COLO829 (cell line): ENCODE results near the gene FHOD1.

Source experiments
- DNase-seq: peaks from one replicate; pipeline ENCODE4 v3.0.0; 2012; ENCODE audit warnings: low spot score

Gene FHOD1

DNA sequence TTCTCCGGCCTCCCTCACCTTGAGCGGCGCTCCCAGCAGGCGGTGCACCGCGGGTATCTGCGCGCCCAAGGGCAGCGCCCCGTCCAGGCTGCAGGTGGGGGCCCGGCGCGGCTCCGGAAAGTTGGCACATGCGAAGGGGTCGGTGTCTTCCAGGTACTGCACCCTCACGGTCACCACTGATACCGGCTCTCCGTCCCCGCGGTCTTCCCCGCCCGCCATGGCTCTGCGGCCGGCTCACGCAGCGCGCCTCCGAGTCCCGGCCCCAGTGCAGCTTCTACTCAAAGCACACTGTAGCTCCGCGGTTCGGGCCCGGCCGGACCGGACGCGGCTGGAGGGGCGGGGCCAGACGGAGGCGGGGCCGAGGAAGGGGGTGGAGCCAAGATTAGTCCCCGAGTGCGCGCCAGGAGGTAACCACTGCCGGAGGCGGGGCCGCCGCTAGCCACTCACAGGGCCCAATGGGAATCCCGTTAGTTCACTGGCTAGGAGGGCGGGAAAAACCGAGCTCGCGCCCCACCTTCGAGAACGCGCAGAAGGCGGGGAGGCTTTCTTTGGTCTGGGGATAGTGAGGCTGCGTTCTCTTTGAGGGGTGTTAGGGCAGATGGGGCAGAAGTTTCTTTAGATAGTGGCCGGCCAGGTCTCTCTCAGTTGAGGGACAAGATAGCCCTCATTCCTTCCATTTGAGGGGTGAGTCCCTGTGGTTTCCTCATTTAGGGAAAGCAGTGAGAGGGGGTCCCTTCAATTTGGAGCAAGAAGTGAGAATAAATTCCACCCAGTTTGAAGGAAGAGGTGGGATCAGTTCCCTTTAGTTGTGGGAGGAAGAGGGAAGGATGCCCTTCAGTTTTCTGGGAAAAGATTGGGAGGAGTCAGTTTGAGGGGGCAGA is at the start of gene FHOD1:
TSS of gene FHOD1 (minus strand) at position 290 of the 881 bp plus-strand sequence. CDS start at position 219, 71 bp downstream.
- peak; percentile 79 for DNase-seq

DNA sequence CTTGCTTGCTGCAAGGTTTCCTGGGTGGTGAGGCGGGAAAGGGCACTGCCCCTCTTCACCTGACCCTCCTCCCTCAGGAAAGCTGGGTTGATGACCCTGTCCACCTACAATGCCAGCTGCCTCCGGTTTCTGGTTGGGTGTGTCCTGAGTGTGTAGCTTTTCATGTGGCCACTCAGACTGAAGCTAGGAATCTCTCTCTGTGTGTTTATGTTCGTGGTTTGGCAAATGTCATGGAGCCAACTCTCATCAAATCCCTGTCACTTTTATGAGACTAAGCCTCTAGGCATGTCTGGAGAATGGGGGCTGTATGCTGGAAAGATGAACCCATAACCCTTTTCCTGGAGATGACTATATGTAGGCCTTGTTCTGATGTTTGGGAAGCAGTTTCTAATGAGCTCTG is 49.1 kb upstream of the FHOD1 start:
- DNase-seq: peak; percentile 34

DNA sequence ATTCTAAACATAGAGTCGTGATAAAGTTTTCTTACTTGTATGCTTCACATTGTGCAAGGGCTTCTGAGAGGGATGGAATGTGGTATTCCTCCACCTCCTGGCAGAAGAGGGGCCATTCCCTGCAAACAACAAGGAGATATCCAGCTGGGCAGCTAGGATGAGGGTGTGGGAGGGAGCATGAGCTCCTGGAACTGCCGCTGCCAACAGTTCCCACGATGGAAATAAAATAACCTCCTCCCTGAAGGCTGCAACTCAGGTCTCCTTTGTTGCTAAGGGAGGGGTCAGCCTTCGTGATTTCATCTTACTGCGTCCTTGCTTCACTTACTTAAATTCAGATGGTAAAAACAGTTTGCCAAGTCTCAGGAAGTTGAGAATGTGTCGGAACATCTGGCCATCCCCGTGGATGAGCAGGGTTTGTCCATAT is 47.7 kb upstream of the FHOD1 start:
- no peak for DNase-seq

DNA sequence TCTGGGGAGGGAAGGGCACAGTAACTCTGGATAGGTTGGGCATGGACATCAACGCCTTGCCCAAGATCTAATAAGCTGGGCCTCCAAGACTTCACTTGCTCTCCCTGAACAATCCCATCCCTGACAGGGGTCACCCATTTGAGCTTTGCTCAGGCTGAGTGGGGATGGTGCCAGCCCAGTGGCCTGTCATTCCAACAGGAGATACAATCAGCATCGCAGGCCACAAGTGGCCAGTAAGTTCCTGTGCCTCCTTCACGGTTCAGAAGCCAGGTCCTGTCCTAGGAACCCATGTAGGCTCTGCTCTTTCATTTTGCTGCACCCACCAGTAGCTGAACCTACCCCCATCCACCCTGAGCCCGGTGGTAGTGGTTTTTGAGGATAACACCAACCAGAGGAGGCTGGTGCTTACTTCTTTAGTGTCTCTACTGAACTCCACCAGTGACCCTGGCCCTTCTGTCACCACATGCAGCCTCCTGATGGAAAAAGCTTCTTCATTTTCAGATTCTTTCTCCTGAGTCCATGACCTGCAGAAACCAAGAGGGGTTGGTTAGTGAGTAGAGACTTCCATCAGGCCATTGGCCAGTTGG is 47.0 kb upstream of the FHOD1 start:
- DNase-seq: no peak

DNA sequence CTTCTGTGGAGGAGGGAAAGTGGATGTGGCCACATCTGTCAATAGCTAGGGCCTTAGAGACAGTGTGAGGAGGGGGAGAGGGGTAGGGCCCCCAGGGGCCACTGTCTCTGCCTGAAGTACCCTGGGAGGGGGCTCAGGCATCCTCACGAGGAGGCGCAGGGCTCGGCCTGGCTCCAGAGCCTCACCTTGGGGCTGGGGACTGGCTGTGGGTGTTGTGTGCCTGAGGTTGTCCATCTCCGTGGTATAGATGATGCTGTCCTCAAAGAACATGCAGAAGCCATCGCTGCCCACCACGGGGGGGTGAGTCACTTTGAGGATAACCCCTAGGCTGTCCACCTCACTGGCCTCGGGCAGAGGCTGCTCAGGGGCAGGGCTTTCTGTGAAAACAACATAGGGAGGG is 44.2 kb upstream of the FHOD1 start:
- DNase-seq: no peak

DNA sequence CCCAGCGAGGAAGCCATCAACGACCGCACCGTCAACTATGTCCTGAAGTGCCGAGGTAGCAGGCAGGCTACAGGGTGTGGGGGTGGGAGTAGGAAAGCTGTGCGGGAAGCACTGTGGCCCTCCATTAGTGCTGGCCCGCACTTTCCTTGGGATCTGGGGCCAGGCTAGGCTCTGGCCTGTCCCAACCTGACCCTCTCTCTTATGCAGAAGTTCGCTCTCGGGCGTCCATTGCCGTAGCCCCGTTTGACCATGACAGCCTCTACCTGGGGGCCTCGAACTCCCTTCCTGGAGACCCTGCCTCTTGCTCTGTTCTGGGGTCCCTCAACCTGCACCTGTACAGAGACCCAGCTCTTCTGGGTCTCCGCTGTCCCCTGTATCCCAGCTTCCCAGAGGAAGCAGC is 40.7 kb upstream of the FHOD1 start:
- no peak for DNase-seq

DNA sequence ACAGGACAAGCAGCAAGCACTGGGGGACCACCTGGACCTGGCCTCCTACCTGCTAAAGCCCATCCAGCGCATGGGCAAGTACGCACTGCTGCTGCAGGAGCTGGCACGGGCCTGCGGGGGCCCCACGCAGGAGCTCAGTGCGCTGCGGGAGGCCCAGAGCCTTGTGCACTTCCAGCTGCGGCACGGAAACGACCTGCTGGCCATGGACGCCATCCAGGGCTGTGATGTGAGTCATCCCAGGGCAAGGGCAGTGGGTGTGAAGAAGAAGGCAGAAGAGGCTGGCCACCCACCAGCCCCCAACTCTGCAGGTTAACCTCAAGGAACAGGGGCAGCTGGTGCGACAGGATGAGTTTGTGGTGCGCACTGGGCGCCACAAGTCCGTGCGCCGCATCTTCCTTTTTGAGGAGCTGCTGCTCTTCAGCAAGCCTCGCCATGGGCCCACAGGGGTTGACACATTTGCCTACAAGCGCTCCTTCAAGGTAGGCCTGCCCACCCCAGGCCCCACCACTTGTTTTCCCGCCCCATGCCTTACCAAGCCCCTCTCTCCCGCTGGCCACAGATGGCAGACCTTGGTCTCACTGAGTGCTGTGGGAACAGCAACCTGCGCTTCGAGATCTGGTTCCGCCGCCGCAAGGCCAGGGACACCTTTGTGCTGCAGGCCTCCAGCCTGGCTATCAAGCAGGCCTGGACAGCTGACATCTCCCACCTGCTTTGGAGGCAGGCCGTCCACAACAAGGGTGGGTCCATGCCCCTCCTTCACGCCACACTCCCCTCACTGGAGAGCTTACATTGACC is 39.4 kb upstream of the FHOD1 start:
- DNase-seq: no peak

DNA sequence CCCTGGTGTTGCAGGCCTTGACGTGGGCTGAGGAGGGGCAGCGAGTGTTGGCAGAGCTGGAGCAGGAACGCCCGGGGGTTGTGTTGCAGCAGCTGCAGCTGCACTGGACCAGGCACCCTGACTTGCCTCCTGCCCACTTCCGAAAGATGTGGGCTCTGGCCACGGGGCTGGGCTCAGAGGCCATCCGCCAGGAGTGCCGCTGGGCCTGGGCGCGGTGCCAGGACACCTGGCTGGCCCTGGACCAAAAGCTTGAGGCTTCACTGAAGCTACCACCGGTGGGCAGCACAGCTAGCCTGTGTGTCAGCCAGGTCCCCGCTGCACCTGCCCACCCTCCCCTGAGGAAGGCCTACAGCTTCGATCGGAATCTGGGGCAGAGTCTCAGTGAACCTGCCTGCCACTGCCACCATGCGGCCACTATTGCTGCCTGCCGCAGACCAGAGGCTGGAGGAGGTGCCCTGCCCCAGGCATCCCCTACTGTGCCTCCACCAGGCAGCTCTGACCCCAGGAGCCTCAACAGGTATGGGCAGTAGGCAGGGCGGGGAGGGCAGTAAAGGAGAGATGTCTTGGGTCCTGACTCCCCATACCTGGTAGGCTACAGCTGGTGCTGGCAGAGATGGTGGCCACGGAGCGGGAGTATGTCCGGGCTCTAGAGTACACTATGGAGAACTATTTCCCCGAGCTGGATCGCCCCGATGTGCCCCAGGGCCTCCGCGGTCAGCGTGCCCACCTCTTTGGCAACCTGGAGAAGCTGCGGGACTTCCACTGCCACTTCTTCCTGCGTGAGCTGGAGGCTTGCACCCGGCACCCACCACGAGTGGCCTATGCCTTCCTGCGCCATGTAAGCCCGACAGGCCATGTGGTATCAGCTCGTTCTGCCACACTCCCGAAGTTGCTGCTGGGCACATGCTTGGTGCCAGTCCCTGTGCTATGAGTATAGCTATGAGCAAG is 37.7 kb upstream of the FHOD1 start:
- no peak for DNase-seq

DNA sequence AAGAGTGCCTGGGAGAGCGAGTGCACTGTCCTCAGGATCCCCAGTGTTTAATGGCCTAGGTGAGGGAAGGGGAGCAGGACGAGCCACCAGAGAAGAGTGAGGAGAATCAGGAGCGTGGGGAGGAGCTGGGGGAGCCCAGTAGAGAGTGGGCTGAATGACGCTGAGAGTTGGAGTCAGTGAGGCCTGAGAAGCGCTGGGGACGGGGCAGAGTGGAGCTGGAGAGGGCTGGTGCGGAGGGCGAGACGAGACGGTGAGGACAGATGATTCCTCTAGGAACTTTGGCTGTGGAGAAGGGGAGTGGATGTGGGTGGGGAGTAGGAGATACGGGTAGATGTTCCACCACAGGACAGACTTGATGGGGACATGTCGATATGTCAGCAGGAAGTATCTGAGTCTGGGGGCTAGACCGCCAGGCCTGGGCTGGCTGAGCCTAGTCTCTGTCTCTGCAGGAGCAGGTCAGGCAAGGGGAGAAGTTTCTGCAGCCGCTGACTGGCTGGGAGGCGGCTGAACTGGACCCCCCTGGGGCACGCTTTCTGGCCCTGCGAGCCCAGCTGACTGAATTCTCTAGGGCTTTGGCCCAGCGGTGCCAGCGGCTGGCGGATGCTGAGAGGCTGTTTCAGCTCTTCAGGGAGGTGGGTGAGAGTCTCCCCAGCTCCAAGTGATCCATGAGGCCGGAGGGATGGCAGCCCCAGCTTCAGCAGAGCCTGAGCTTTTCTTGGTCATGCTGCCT is 36.7 kb upstream of the FHOD1 start:
- DNase-seq: no peak

DNA sequence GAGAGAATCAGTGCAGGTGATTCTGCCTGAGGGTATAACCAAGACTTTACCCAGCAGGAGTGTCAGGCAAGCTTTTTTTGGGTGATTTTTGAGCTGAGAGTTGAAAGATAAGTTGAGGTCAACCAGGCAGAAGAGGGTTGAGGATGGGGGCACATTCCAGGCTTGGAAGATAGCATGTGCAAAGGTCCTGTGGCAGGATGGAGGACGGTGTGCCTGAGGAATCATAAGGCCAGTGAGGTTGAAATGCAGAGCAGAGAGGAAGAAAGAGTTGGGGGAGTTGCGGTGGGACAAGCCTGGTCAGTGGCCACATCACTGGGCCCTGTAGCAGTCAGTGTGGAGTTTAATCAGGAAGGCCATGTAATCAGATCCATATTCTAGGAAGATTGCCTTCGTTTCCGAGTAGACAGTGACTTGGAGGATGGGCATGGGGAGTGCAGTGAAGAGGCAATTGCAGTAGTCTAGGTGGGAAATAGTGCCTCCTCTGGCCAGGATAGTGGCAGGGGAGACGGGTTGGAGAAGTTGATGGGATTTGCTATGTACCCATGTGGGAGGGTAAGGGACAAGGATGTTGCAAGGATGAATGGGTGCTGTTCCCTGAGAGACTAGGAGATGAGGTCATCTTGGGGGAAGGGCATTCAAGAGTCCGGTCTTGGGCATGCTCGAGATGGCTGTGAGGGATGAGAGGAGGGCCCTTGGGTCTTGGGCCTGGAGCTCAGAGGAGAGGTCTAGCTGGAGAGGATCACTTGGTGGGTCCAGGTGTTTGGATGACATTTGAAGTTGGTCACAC is 36.0 kb upstream of the FHOD1 start:
- no peak for DNase-seq

DNA sequence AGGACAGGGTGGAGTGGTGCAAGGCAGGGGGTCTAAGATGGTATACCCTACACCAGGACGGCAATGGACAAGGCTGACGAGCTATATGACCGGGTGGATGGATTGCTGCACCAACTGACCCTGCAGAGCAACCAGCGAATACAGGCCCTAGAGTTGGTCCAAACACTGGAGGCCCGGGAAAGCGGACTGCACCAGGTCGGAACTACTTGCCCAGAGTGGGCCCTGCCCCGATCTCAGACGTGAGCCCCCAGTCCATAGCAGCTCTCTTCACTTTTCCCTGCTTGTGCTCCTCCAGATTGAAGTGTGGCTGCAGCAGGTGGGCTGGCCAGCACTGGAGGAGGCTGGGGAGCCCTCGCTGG is 35.1 kb upstream of the FHOD1 start:
- DNase-seq: no peak

DNA sequence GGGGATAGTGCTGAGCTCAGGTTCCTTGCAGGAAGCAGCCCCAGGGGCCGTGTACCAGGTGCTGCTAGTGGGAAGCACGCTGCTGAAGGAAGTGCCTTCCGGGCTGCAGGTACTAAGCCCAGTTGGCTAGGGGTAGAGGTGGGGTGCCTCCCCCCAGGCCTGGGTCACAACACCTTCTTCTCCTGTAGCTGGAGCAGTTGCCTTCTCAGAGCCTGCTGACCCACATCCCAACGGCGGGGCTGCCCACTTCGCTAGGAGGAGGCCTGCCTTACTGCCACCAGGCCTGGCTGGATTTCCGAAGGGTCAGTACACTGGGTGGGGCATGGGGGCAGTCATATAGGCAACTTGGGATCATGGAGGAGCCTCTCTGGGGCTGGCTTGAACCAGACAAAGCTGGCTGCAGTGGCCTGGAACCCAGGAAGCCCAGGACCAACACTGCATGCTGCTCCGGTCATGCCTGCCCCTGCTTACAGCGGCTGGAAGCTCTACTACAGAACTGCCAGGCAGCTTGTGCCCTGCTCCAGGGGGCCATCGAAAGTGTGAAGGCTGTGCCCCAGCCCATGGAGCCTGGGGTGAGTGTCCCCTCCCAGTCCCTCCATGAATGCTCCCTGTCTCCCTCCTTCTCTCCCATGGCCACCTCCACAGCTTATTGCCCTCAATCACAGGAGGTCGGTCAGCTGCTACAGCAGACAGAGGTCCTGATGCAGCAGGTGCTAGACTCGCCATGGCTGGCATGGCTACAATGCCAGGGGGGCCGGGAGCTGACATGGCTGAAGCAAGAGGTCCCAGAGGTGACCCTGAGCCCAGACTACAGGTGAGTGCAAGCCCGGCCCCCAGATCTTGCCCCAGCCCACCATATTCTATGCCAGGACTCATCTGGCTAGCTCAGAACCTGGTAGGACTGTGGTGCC is 34.5 kb upstream of the FHOD1 start:
- DNase-seq: no peak

DNA sequence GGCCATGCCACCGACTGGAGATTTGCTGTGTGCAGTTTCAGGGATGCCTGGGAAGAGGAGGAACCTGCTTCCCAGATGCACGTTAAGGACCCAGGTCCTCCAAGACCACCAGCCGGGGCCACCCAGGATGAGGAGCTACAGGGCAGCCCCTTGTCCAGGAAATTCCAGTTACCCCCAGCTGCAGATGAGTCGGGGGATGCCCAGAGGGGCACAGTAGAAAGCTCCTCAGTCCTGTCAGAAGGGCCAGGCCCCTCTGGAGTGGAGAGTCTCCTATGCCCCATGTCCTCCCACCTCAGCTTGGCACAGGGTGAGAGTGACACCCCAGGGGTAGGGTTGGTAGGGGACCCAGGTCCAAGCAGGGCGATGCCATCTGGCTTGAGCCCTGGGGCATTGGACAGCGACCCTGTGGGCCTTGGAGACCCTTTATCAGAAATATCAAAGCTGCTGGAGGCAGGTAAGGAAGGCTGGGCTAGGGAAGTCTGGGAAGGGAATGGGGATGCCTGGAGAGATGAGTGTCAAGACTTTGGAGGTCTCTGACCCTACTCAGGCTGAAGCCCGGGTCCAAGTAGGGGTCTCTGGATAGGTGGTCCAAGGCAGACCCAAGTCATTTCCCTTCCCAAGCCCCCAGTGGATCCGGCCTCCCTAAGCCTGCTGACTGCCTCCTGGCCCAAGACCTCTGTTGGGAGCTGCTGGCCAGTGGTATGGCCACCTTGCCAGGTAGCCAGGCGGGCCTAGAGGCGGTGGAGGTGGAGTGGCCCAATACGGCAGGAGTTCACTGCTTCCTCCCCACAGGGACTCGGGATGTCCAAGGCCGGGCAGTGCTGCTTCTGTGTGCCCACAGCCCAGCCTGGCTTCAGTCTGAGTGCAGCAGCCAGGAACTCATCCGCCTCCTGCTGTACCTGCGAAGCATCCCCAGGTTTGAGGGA is 33.1 kb upstream of the FHOD1 start:
- no peak for DNase-seq

DNA sequence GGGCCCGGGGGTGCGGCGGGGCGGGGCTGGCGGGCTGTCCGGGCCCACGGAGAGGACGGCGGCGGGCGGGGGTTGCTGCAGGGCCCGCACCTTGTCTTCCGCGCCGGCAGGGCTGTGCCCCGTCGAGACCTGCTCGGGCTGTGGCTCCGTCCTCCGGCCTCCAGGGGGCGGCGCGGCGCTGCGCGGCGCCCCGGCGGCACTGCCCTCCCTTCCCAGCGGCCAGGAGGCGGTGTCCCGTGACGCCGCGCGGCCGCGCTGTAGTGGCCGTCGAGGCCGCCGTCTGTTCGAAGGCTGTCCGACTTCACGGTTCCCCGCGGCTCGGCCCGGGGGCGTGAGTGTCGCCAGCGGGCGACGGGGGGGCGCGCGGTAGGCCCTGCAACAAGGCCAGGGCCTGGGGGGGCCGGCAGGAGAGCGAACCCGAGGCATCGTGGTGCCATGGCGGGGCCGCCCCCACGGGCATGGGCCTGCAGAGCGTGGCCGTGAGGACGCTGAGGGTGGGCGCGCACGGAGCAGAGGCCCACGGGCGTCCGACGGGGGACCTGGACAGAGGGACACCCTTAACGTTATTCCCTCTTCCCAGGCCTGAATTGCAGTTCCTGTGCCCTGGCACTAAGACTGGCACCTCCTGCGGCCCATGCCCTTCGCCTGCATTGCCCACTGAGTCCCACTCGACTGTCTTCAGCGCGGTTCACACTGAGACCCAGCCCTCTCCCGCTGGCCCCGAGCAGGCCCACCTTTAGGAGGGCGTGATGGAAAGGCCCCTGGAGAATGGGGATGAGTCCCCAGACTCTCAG is 32.2 kb upstream of the FHOD1 start, which contains the start of gene PLEKHG4:
TSS of gene PLEKHG4 (plus strand) at position 237 of the 794 bp plus-strand sequence. CDS start at position 750, 513 bp downstream.
- DNase-seq: peak; percentile 49

DNA sequence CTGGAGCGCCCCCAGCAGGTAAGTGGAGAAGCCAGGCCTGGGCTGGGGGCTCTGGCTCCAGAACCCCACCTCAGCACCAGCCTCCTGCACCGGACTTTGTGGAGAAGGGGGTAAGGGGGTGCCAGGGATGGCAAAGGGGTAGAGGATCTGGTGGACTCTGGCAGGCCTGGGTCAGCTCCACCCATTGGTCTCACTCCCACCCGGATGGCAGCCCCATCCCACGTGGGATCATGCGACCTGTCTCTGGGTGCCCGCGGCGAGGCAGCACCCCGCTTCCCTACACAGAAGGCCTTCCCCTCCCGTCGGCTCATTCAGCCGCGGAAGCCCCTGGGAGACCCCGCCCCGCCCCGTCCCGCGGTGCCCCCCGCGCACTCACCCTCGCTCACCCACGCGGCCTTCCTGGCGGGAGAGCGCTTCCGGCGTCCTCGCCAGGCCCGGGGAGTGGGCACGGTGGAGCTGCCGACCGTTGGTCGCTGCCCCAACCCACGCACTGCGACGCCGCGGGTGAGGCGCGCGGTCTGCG is 31.6 kb upstream of the FHOD1 start:
- peak; percentile 18 for DNase-seq

DNA sequence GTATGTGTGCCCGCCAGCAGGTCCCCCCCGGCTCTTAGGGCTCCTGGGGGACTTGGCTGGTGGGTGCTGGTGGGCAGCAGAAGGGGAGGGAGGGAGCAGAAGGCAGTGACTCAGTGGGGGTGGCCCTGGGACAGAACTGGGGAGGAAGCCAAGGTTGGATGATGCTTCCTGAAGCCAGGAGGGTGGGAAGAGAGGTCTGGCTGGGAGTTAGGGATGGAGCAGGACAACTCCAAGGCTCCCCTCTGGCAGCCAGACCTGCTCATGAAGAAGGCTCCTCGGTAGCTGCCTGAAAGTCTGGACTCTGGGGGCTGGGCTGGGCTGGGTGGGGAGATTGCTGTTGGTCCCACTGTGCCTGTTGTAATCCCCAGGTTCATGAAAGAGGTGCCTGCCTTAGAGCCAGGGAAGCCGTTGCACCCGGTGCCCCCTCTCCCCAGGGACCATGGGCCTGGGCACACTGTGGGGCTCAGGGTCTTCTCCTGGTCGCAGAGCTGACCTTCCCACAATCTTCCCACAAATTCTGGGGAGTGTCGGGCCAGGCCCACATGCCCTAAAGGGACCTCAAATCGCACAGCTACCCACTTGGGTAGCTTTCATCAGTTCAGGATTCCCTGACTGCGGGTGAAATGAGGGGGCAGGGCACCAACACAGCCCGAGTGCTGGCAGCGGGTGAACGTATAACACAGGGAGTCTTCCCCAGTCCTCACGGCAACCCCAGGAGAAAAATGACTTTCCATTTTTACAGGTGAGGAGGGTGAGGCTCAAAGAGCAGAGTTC is 30.9 kb upstream of the FHOD1 start:
- DNase-seq: no peak
